Thyroid gland (tissue), 4 donors: Measurements from ENCODE around the gene TTC5.

ENCODE experiments used
- POLR2A ChIP-seq, 2 donors: fragments of 450-650 bp; IDR thresholded peaks; one replicate each; pipeline ENCODE4 v1.6.1; 2017; ENCODE audit warnings: antibody characterized with exemption in 2 of 2, mild to moderate bottlenecking in 2 of 2, moderate library complexity in 1 of 2
- TF ChIP-seq, protein P1 (sequence below), 6 experiments: fragments of 200-600 bp in 3 of 6; fragments of 450-650 bp in 3 of 6; sonication (generic) in 3 of 6; IDR thresholded peaks; one replicate each; pipeline ENCODE4 v1.5.1; 2016 to 2019; ENCODE audit warnings: antibody characterized with exemption in 6 of 6, mild to moderate bottlenecking in 2 of 6, inconsistent platforms in 1 of 6, moderate library complexity in 1 of 6

DNA sequence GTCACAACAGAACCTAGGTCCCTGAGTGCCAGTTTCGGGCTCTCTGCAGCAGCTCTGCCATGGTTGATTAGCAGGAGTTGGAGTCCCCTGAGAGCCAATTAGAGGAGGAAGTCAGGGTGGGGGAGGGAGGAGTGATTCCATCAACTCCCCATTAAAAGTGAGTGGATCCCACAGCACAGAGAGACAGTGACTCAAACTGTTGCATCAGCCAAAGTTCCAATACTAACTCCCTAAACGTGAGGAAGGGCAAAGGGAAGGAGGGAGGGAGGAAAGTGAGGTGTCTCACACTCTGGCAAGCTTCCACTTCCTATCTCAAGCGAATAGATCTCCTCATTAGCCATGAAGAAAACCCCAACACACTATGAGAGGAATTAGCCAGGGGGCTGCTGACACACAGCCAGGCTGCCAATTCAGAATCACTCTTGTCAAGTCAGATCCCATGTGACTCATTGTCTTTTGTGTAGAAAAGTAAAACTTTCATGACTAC lies 43.1 kb downstream of the TTC5 start:
- TF ChIP-seq, protein P1, sequence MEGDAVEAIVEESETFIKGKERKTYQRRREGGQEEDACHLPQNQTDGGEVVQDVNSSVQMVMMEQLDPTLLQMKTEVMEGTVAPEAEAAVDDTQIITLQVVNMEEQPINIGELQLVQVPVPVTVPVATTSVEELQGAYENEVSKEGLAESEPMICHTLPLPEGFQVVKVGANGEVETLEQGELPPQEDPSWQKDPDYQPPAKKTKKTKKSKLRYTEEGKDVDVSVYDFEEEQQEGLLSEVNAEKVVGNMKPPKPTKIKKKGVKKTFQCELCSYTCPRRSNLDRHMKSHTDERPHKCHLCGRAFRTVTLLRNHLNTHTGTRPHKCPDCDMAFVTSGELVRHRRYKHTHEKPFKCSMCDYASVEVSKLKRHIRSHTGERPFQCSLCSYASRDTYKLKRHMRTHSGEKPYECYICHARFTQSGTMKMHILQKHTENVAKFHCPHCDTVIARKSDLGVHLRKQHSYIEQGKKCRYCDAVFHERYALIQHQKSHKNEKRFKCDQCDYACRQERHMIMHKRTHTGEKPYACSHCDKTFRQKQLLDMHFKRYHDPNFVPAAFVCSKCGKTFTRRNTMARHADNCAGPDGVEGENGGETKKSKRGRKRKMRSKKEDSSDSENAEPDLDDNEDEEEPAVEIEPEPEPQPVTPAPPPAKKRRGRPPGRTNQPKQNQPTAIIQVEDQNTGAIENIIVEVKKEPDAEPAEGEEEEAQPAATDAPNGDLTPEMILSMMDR (IDR thresholded peaks at IDR 0.05), result no peak
- no peak for TF ChIP-seq POLR2A (IDR thresholded peaks at IDR 0.05)
